Myocyte (in vitro differentiated cells): ENCODE data around the gene USP38. TPM values are rescaled to one million over a fixed set of nuclear protein-coding genes. Genes with fewer than 3 reads are reported as not detected.
"Not testable (repeated sequence)": the region's sequence is repeated elsewhere in the genome, so short reads cannot be mapped to it uniquely, and the experiment has no call there.

Experiments used
- DNase-seq: peaks from one replicate; pipeline ENCODE4 v3.0.0-alpha.2; 2012; ENCODE audit warnings: low read depth
- polyA plus RNA-seq: library from polyadenylated mRNA; unstranded; fragments of >200 nt; gene quantifications from one replicate; pipeline ENCODE4 v1.2.1, GENCODE V29; 2012; ENCODE audit warnings: missing spikeins
- total RNA-seq: library from RNA; depleted of rRNA; stranded (reverse); fragments of >200 nt; gene quantifications from 2 replicates; pipeline ENCODE4 v1.2.3, GENCODE V29; 2014

Gene USP38
- 24.4 and 29.8 TPM in 2 replicates for total RNA-seq
- polyA plus RNA-seq = 9.1 TPM

- DNase-seq = peak; percentile 96
Observed at GRCh38 chr4:143184503-143185252, at the start of gene USP38. USP38 (plus strand) TSS chr4:143184917; CDS start chr4:143185451, 534 bp downstream.

- DNase-seq = no peak
Observed at GRCh38 chr4:143135358-143135757, 49.4 kb upstream of the USP38 start.

GRCh38 chr4:143140696-143141095 is 44.0 kb upstream of the USP38 start:
- DNase-seq = no peak

GRCh38 chr4:143148521-143148920 is 36.2 kb upstream of the USP38 start:
- peak; percentile 16 for DNase-seq

GRCh38 chr4:143156853-143157252 is 27.9 kb upstream of the USP38 start:
- no peak for DNase-seq

- DNase-seq = no peak
Observed at GRCh38 chr4:143163614-143164013, 21.1 kb upstream of the USP38 start.

- not testable (repeated sequence) for DNase-seq
Observed at GRCh38 chr4:143166722-143167121, 18.0 kb upstream of the USP38 start.

- no peak for DNase-seq
Observed at GRCh38 chr4:143178923-143179322, 5.8 kb upstream of the USP38 start.

- DNase-seq = no peak
Observed at GRCh38 chr4:143183513-143184216, 1.1 kb upstream of the USP38 start.

GRCh38 chr4:143184217-143184502 is 557 bp upstream of the USP38 start:
- no peak for DNase-seq

- DNase-seq = no peak
Observed at GRCh38 chr4:143185253-143186107, 763 bp downstream of the USP38 start.

- no peak for DNase-seq
Observed at GRCh38 chr4:143186212-143186611, 1.5 kb downstream of the USP38 start.

- DNase-seq = no peak
Observed at GRCh38 chr4:143186649-143187048, 1.9 kb downstream of the USP38 start.

GRCh38 chr4:143188136-143189088 is 3.7 kb downstream of the USP38 start:
- no peak for DNase-seq

GRCh38 chr4:143189528-143189927 is 4.8 kb downstream of the USP38 start:
- no peak for DNase-seq

GRCh38 chr4:143195581-143195980 is 10.9 kb downstream of the USP38 start:
- no peak for DNase-seq

GRCh38 chr4:143196323-143196722 is 11.6 kb downstream of the USP38 start:
- DNase-seq = no peak

GRCh38 chr4:143199503-143199902 is 14.8 kb downstream of the USP38 start:
- no peak for DNase-seq

GRCh38 chr4:143202824-143203223 is 18.1 kb downstream of the USP38 start:
- DNase-seq = no peak

GRCh38 chr4:143203577-143203976 is 18.9 kb downstream of the USP38 start:
- DNase-seq = no peak

GRCh38 chr4:143207555-143207954 is 22.8 kb downstream of the USP38 start:
- DNase-seq = peak; percentile 31
